Amygdala (tissue), 56 donors: Measurements from ENCODE around the gene ZNF787.
A peak's percentile ranks its signal among the peaks of the same experiment; 100 is the strongest.

Experiments used
- DNase-seq, 56 donors: peaks; one replicate each; lab custom pipeline; 2025; lab: John Stamatoyannopoulos, UW

The ZNF787 gene

DNA sequence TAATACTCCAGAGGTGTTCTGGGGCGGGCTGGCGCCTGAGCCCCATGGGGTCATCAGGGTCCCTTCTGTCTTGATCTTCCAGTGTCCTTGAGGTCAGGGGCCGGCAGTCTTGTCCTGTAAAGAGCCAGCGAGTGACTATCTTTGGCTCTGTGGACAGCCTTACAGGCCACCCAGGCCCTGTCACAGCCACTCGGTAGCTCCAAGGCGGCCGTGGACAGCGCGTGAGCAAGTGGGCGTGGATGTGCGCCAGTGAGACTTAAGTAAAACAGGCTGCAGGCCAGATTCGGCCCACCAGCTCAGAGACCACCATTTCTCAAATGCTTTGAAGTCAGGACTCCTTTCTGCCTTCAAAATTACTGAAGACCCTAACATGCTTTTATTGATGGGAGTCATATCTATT lies 23.7 kb upstream of the ZNF787 start:
- DNase-seq, result no peak

DNA sequence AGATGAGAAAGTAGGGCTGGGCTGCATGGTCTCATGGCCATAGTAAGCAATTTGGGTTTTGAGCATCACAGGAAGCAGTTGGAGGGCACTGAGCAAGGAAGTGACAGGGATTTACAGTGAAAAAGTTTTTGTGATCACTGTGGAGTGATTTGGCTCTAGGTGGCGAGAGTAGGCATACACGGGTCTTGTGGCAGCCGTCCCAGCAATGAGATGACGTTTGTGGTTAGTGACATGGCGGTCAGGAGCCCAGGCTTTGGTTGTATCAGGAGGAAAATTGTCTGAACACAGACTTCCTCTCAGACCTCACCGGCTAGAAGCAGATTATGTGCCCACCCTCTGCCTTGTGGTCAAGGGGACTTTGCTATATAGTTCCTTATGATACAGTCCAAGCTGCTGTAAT lies 23.3 kb upstream of the ZNF787 start:
- no peak for DNase-seq

DNA sequence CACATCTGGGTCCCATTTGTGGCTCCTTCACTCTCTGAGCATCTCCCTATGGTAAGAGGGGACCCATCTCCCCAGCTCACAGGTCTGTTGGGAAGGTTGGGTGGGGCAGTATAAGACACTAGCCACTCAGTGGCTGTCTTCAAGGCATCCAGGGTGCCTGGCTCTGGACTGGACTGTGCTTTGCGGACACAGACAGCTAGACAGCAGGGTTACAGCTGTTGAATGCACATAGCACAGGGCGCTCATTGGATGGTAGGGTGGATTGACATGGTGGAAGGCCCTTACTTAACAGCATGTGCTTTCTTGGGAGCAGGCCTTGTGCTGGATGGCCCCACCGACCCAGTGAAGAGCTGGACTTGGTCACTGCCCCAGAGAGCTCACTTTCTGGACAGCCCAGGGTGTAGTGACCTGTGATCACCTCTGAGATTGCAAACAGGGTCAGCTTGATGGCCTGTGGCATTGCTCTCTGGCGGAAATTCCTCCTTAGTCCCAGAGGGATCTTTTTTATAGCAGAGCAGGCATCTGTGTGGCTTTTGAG lies 21.9 kb upstream of the ZNF787 start:
- no peak for DNase-seq

DNA sequence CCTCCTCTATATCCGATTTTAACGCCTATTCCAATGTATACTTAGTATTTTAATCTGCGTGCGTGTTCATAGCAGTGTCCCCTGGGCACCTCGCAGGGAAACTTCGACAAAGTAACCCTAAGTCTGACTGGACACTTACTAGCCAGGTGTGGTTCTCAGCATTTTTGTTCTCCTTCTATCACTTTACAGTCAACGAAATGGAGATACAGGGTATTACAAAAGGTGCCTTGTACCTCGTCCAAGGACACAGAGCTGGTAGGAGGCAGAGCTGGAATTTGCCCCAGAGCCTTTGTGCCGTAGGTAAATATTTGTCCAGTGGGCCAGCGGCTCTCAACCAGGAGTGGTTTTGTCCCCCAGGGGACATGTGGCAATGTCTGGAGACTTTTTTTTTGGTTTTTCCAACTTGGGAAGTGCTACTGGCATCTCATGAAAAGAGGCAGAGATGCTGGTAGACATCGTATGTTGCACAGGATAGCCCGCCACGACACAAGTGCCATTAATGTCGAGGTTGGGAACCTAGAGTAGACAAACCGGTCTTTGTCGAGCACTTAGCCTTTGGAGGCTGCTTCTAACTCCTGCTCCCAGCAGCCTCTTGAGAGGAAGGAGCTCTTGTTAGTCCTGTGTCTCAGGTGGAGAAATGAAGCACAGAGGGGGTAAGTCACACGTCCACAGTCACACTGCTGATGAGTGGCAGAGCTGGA lies 21.1 kb upstream of the ZNF787 start:
- no peak for DNase-seq

DNA sequence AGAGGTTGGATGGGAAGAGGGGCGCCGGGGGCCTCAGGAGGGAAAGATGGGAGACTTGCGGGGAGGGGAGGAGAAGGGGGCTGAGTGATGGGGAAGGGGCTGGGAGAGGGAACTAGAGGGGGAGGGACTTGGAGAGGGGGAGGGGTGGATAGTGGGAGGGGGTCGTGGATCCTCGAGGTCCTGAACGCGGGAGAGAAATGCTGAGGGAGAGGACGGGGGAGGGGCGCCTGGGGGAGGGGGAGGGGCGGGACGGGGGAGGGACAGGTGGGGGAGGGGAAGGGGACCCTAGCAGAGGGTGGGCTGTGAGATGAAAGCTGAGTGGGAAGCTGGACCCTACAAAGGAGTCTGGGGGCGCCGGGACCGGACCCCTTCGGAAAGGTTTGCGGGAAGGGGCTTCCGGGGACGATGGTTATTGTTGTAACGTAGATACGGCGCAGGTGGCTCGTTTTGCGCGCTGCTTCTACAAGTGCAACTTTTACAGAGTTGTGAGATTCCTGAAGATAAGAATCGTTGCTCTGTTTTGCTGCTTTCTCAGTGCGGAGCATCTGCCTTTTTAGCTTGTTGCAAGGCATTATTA lies 20.4 kb upstream of the ZNF787 start:
- DNase-seq, result peak in 3 of 56 donors; percentile 24 to 34 (median 26)

DNA sequence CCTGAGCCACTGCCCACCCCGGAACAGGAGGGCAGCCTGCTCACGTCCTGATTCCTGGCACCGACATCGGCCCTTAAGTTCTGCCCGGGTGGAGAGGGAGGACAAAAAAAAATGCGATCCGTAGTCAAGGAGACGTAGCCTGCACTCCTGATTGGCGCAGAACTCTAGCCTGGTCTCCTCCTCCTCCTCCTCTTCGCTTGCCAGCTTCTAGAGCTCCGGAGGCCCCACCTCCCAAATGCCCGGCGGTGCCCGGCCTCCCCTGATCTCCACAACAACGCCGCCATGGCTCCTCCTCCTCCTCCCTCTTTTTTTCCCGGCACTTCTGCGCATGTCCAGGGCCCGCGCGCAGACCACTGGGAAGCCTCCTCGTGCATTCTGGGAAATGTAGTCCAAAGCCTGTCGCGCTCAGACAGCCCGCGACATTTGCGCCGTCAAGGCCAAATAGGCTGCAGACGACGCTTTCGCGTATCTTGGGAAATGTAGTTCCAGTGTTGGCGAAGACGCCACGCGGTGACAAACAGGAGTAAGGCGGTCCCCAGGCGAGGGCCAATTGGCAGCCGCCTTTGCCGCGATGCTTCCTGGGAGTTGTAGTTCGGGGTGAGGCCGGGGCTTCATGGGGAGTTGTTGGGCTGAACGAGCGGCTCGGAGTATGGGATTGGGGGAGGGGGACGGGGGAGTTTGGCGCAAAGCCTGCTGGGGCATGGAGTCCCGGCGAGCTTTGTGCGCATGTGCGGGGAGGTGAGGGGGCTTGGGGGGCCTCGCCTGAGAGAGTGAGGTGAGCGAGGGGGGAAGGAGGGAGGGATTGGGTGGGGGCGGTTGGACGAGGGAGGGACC lies 19.7 kb upstream of the ZNF787 start, which contains the start of gene ZNF444:
ZNF444 (plus strand) TSS at position 705 of the 834 bp plus-strand sequence. CDS start 5,625 bp downstream, outside the sequence.
- DNase-seq, result peak; percentile 97 to 100 (median 99)

DNA sequence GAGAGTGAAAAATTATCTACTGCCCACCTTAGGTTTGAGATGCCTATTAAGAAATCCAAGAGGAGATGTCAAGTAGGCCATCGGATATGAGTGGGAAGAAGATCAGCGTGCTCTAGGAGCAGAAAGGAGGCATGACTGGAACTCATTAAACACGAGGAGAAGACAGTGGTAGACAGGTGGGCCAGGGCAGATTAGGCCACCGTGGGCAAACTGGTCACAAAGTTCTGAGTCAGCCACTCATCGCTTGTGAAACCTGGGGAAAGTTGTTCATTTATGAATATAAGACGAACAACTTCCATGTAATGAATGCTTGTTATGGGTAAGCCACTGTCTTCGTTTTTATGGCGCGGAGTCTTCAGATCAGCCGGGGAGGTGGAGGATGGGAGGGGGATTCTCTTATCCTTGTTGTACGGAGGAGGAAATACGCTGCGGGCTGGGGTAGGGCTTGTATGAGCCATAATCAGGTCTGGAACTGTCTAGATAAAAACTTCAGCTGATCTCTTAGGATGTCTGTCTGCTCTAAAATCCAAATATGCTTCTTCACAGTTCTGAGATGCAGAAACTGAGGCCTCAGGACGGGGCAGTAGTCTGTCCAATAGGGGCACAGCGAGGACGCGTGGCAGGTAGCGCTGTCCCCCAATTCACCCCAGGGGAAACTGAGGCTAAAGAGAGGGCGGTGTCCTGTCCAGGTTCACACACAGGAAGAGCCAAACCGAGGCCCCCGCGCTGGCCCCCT lies 18.9 kb upstream of the ZNF787 start:
- no peak for DNase-seq

DNA sequence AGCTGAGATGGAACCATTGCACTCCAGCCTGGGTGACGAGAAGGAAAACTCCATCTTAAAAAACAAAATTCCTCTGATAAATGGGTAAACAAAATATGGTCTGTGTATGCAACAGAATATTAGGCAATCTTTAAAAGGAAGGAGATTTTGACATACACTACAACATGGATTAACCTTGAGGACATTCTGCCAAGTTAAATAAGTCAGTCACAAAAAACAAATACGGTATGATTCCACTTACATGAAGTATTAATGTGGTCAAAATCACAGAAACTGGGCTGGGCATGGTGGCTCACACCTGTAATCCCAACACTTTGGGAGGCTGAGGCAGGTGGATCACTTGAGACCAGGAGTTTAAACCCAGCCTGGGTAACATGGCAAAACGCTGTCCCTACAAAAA lies 17.0 kb upstream of the ZNF787 start:
- no peak for DNase-seq

DNA sequence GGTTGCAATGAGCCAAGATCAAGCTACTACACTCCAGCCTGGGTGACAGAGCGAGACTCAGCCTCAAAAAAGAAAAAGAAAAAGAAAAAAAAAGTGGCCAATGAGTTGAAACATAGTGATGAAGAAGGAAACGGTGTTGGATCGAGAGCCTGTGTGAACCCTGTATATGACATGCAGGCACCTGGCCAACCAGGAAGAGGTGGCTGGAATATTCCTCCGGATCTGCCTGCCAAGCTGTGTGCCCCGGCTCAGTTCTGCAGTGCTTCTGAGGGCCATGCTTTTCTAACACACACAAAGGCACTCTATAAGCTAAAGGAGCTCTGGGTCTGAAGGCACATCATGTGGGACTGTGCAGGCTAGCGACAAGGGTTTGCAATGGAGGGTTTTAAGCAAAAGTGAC lies 16.3 kb upstream of the ZNF787 start:
- no peak for DNase-seq

DNA sequence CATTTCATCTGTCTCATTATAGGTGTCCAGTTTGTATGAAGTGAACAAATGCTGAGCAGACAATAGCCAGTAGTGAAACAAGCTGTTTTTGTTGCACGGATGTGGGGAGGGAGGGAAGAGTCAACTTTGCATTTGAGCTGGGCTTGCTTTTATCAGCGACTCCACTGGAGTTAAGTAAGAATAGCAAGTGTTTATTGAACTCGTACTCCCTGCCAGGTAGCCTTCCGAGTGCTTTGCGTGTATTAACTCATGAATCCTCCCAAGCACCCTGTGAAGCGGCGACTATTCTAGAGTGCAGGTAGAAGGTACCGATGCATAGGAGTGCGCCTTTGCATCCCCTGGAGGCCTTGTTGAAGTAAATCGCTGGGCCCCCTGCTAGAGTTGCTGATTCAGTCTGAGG lies 15.3 kb upstream of the ZNF787 start:
- no peak for DNase-seq

DNA sequence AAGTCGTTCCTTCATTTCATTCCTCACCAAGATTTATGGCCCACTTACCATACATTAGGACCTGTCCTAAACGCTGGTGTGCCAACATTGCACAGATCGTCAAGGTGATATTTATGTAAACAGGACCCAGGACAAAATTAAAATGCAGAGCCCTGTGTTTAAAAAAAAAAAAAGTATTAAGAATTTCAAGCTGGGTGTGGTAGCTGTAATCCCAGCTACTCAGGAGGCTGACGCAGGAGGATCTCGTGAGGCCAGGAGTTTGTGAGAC lies 13.5 kb upstream of the ZNF787 start:
- DNase-seq, result no peak

DNA sequence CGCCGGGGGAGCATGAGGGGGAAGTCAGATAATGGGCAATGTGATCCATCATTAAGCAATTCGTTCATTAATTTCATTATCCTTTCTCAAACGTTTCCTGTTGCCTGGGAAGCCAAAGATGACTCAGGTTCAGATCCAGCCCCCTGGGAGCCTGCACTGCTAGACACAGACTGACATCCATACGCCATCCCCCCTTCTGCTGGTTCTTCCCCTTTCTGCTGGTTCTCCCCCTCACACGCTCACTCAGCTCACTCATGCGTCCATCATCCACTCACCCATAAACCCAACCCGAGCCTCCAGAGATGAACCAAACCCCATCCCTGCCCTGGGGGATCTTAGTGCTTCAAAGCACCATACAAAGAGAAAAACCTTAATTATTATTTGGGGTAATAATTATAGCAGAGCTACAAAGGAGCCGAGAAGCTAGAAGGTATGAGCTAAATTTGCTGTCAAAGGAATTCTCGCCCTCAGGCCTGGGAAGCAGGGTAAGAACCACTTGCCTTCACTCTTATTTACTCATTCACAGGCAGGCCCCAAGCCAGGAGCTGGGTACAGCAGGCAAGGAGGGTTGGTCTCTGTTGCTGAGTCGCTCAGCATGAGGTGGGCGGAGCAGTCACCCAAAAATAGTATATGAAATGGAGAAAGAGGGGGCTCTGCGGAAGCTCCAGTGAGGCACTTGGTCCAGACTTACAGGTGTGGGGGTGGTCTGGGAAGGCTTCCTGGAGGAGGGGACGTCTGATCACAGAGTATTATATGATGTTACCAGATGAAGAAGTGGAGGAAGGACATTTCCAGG lies 13.0 kb upstream of the ZNF787 start:
- DNase-seq, result peak in 2 of 56 donors; percentile 5 to 10

DNA sequence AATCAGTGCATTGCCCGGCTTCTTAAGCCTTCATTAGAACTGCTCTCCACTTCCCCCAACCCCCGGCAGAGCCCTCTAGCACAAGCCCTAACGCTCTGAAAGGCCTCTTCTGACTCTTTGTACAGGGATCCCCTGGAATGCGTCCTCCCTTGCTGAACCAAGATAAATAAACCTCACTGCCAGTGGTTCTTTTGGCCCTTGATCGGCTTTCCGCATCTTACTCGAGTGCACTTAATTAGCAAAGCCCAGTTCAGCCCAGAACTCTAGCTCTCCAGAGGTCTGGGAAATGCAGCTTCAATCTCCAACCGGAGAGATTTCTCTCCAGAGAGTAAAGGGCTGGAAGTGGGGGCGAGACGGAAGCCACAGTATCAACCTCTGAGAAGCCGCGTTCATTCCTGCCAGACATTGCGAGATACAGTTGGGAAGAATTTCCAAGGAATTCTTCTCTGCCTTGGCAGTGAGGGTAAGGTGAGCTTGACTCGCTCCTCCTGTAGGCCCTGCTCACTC lies 11.3 kb upstream of the ZNF787 start:
- no peak for DNase-seq

DNA sequence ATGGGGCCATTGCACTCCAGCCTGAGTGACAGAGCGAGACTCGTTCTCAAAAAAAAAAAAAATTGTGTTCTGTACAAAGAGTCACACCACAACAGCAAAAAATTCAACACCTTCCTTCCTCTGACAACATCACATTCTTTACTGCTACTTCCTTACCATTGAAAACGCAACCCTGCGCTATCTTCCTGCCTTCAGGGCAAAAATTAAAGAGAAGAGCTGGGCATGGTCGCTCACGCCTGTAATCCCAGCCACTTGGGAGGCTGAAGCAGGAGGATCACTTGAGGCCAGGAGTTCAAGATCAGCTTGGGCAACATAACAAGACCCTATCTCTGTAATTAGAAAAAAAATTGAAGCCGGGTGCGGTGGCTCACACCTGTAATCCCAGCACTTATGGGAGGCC lies 10.6 kb upstream of the ZNF787 start:
- DNase-seq, result no peak

DNA sequence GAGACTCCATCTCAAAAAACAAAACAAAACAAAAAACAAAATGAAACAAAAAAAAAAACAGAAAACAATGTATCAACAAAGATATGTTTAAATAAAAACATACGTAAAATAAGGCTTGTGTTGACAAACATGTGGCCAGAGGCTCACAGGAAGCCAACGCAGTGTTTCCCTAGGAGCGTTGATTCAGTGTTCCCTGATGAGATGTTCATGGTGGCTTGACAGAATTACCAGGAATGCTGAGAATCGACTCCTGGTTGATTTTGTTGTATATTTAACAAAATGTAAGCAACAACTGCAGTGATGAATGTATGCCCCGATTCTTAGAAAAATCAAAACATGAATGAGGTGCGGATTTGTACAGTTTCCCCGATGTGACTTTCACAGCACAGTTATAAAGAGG lies 8.9 kb upstream of the ZNF787 start:
- DNase-seq, result no peak

DNA sequence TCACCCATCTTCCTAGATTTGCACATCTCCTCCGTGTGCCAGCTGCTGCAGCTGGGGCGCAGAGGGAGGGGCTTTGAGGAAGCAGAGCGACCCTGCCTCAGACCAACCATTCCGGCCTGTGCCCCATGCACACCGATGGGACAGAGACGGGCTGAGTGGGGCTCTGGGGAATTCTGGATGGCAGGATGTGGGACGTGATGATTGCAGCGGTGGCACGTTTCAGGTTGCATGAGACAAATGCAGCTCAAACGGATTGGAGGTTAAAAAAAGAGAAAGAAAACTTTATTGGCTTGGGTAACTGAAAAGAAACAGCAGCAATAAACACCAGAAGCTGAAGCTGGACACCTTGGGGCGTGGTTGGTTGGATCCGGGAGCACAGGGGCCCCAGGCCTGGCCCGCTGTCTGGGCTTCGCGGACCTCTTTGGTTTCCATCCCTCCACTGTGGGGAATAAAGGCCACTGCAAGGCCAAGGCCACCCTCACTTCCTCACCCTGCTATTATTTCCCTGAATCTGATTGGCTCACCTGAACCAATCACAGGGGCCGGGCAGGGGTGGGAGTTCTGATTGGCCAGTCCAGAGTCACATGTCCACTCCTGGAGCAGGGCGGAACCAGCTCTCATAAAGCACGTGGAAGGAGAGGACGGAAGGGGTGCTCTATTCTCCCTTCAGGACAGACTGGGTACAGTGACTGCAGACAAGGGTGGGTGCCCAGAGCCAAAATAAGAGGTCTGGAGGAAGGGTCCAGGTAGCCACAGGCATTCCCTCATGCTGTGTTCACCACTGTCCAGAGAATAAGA lies 6.1 kb upstream of the ZNF787 start:
- no peak for DNase-seq

DNA sequence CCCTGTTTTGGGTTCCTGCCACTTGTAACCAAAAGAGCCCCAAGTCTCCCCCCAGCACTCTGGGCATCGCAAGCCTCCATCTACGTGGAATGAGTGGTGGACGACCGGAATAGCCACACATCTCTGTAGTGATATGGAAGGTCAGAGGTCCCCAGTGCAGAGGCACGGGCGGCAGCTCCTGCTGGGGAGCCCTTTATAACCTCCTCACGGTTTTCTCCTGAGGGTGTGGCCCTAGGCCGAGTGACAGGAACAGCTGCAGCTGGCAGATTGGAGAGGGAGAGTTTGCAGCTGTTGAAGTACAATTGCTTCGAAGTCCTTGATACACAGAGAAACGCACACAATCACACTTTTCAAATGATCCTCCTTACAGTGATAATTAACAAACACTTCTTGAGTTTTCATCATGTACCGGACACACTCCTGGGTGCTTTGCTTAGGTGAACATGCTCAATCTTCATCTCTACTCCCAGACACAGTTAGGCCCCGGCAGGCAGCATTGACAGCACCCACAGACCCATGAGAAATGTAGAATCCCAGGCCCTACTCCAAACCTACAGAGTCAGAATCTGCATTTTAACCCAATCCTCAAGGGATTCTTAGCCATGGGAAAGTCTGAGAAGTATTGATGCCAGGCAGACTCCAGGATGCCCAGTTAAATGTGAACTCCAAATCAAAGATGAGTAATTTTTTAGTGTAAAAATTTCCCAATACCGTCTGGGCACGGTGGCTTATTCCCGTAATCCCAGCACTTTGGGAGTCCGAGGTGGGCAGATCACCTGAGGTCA lies 4.9 kb upstream of the ZNF787 start:
- no peak for DNase-seq

DNA sequence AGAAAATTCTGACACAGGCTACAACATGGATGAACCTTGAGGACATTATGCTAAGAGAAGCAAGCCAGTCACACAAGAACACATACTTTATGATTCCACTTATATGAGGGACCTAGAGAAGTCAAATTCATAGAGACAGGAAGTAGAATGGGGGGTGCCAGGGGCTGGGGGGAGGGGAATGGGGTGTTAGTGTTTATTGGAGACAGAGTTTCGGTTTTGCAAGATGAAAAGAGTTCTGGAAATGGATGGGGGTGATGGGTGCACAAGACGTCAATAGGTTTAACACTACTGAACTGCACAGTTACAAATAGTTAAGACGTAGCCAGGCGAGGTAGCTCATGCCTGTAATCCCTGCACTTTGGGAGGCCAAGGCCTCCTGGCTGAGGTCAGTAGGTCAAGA lies 3.5 kb upstream of the ZNF787 start:
- no peak for DNase-seq
